ENCODE measurements around the gene TOLLIP. TPM values are rescaled to one million over a fixed set of nuclear protein-coding genes. Genes with fewer than 3 reads are reported as not detected.

The TOLLIP gene
- polyA plus RNA-seq, 2 of the 4 experiments (the other 2 are of a cell fraction) = 26.5 to 37.9 TPM

DNA sequence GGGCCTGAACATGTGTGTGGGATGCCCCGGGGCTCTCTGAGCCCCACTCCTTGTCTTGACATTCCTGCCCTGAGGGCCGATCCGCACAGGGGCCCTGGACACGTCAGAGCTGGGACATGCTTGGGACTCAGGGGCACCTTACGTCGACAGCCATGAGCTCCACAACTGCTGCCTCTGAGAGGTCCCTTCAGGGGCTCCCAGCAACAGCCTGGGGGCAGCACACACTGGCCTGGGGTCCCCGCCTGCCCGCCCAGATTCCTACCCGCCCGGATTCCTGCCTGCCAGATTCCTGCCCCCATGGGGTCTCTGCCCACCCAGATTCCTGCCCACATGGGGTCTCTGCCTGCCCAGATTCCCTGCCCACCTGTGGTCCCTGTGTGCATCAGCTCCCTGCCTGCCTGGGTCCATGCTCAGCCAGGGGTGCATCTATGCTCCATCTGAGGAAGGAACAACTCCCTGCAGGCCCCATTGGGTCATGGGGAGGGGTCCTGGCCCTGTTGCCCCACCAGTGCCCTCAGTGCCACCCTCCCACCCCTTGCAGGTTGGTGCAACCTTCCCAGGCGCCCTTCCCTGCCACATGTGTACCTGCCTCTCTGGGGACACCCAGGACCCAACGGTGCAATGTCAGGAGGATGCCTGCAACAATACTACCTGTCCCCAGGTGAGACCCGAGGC, 50.9 kb downstream of the TOLLIP start:
- H3K27ac ChIP-seq = no peak overlapping the region
- POLR2A ChIA-PET = no interaction called here
- no peaks in the 10 kb centered on the region for H3K9me3 ChIP-seq
- DNase-seq (ENCODE audit: low read depth in 1 of 2, low spot score in 1 of 2) (no peak), FAIRE-seq (no peak), ATAC-seq (no peak)
- peaks cover 17% of the 10 kb centered on the region; the same call in 2 of the 3 replicates for H3K4me1 ChIP-seq
- H3K4me2 ChIP-seq = no peak overlapping the region
- TF ChIP-seq, protein P1, sequence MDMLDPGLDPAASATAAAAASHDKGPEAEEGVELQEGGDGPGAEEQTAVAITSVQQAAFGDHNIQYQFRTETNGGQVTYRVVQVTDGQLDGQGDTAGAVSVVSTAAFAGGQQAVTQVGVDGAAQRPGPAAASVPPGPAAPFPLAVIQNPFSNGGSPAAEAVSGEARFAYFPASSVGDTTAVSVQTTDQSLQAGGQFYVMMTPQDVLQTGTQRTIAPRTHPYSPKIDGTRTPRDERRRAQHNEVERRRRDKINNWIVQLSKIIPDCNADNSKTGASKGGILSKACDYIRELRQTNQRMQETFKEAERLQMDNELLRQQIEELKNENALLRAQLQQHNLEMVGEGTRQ (IDR thresholded peaks at IDR 0.05) = no peak
- TF ChIP-seq ZNF302 (CRISPR knock-in tag; IDR thresholded peaks at IDR 0.05) = no peak
- no peak for TF ChIP-seq MYC (IDR thresholded peaks at IDR 0.05; ENCODE audit: borderline replicate concordance, low read length)
- TF ChIP-seq, protein P2, sequence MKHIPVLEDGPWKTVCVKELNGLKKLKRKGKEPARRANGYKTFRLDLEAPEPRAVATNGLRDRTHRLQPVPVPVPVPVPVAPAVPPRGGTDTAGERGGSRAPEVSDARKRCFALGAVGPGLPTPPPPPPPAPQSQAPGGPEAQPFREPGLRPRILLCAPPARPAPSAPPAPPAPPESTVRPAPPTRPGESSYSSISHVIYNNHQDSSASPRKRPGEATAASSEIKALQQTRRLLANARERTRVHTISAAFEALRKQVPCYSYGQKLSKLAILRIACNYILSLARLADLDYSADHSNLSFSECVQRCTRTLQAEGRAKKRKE (CRISPR knock-in tag; IDR thresholded peaks at IDR 0.05; ENCODE audit: low read depth) = no peak
- TF ChIP-seq REST (IDR thresholded peaks at IDR 0.05) = no peak
- no peak for TF ChIP-seq ESRRA (IDR thresholded peaks at IDR 0.05; ENCODE audit: borderline replicate concordance, low read length)
- no peak for TF ChIP-seq PBX3 (IDR thresholded peaks at IDR 0.05)
- TF ChIP-seq EP300 (IDR thresholded peaks at IDR 0.05) = no peak
- no peak for TF ChIP-seq BHLHE40 (IDR thresholded peaks at IDR 0.05; ENCODE audit: low read depth, low read length)
- no peak overlapping the region for H3K4me3 ChIP-seq
- CTCF ChIA-PET = no interaction called here
- 61% methylated on average over 10 of the region's 13 CpGs for WGBS (ENCODE audit: missing lambda C conversion rate)

GRCh38 chr11:1257916-1258315, 51.5 kb downstream of the TOLLIP start:
- WGBS (ENCODE audit: missing lambda C conversion rate) = 90% methylated on average over 12 of the region's 16 CpGs

DNA sequence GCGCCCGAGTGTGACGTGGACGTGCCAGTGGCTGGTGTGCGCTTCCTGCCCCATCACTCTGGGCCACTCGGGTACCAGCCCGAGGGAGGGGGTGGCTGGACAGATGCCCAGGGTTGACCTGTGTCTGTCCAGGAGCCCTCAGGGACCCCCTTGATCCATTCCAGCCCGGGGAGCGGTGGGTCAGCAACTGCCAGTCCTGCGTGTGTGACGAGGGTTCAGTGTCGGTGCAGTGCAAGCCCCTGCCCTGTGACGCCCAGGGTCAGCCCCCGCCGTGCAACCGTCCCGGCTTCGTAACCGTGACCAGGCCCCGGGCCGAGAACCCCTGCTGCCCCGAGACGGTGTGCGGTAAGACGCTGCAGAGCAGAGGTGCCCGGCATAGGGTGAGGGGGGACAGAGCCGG, 52.1 kb downstream of the TOLLIP start:
- H3K4me2 ChIP-seq = no peak overlapping the region
- DNase-seq (ENCODE audit: low read depth in 1 of 2, low spot score in 1 of 2) (no peak), FAIRE-seq (no peak), ATAC-seq (no peak)
- H3K4me1 ChIP-seq = peaks cover 11% of the 10 kb centered on the region; the same call in 2 of the 3 replicates
- 91% methylated on average over 21 of the region's 27 CpGs for WGBS (ENCODE audit: missing lambda C conversion rate)
- POLR2A ChIA-PET = no interaction called here
- CTCF ChIA-PET = no interaction called here
- H3K4me3 ChIP-seq = no peak overlapping the region
- H3K9me3 ChIP-seq = no peaks in the 10 kb centered on the region
- no peak overlapping the region for H3K27ac ChIP-seq
- no peak for TF ChIP-seq POLR2A (IDR thresholded peaks at IDR 0.05; ENCODE audit: low read length)
- TF ChIP-seq PBX3 (IDR thresholded peaks at IDR 0.05) = no peak
- TF ChIP-seq FOXS1 (CRISPR knock-in tag; IDR thresholded peaks at IDR 0.05) = no peak
- TF ChIP-seq EP300 (IDR thresholded peaks at IDR 0.05) = no peak
- no peak for TF ChIP-seq FOSB (CRISPR knock-in tag; IDR thresholded peaks at IDR 0.05)
- TF ChIP-seq RAD21 (conservative IDR thresholded peaks at IDR 0.05 in 1 of 2, IDR thresholded peaks at IDR 0.05 in 1 of 2) = no peak
- TF ChIP-seq KDM5A (IDR thresholded peaks at IDR 0.05) = no peak
- TF ChIP-seq HDAC2 (IDR thresholded peaks at IDR 0.05) = no peak
- no peak for TF ChIP-seq JUNB (IDR thresholded peaks at IDR 0.05)
- TF ChIP-seq SMC3 (IDR thresholded peaks at IDR 0.05) = no peak
- TF ChIP-seq TFCP2L1 (CRISPR knock-in tag; IDR thresholded peaks at IDR 0.05) = no peak
- TF ChIP-seq POLR2AphosphoS2 (conservative IDR thresholded peaks at IDR 0.05; ENCODE audit: low read length) = no peak
- TF ChIP-seq, protein P3, sequence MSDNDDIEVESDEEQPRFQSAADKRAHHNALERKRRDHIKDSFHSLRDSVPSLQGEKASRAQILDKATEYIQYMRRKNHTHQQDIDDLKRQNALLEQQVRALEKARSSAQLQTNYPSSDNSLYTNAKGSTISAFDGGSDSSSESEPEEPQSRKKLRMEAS (IDR thresholded peaks at IDR 0.05) = no peak
- no peak for TF ChIP-seq NFE2L2 (conservative IDR thresholded peaks at IDR 0.05; ENCODE audit: low read length)

More at GRCh38 chr11:1257916-1258315, 51.5 kb downstream of the TOLLIP start:
- ATAC-seq (no peak), DNase-seq (ENCODE audit: low read depth in 1 of 2, low spot score in 1 of 2) (no peak), FAIRE-seq (no peak)
- Histone ChIP-seq H3K4me3 (no peak overlapping the region), H3K4me1 (peaks cover 13% of the 10 kb centered on the region; the same call in 2 of the 3 replicates), H3K9me3 (no peaks in the 10 kb centered on the region), H3K27ac (no peak overlapping the region), H3K4me2 (no peak overlapping the region)
- ChIA-PET POLR2A (no interaction called here), CTCF (no interaction called here)
- TF ChIP-seq ZFP36 (IDR thresholded peaks at IDR 0.05; ENCODE audit: borderline replicate concordance, partially characterized antibody) = no peak
- no peak for TF ChIP-seq PBX3 (IDR thresholded peaks at IDR 0.05)
- no peak for TF ChIP-seq EHMT2 (IDR thresholded peaks at IDR 0.05; ENCODE audit: low read depth)
- no peak for TF ChIP-seq EP300 (IDR thresholded peaks at IDR 0.05)

Data from A549 (cell line).